SK-MEL-5 (cell line): ENCODE data around the gene RAPGEF4. TPM values are rescaled to one million over a fixed set of nuclear protein-coding genes. Genes with fewer than 3 reads are reported as not detected.

ENCODE experiments used
- DNase-seq: peaks from one replicate; pipeline ENCODE4 v3.0.0-alpha.2; 2016; ENCODE audit warnings: low read depth, low spot score
- in situ Hi-C: cut with HindIII; loops from 2 replicates; pipeline ENCODE4 v1.10.0; 2016; ENCODE audit warnings: low sequenced_read_pairs, high pct_unique_total_duplicates, low pct_unique_long_range_greater_than_20kb
- total RNA-seq: library from RNA; depleted of rRNA; stranded (reverse); fragments of >200 nt; shearing (Covaris generic); gene quantifications from 2 replicates; pipeline ENCODE4 v1.2.3, GENCODE V29; 2014

Gene RAPGEF4
- total RNA-seq, 1 experiment from 2014 or later, result 4.5 TPM

- in situ Hi-C loops, result no loop called here
- DNase-seq, result no peak
Observed at GRCh38 chr2:172962082-172962481, 226.4 kb downstream of the RAPGEF4 start.

- in situ Hi-C loops, result no loop called here
- peak; percentile 31 for DNase-seq
Observed at GRCh38 chr2:172962824-172963223, 227.2 kb downstream of the RAPGEF4 start.

DNA sequence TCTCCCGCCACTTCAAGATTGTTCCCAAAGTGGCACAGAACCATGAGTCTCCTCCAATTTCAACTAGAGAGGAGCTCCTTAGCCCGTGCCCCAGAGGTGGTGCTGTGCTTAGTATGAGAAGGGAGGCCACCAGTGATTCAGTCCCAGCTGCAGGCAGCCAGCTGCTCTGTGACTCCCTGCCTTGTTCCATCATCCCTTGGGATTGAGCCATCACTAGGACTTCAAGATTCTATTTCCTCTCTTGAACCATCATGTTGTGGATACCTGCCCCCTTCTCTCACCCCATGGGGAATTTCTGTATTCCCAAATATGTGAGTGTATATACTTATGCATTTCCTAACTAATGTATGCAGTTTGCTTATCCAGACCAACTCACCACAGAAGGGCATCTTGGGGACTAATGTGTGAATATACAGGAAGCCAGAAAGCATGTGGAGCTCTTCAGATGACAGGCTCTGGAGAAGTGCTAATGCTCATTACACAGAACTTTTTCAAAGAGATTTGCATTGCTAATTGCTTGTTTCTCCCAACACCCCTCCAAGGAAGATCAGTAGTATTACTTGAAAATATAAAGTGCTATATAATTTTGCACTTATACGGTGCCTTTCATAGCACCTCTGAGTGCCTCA is 229.0 kb downstream of the RAPGEF4 start:
- in situ Hi-C loops, result no loop called here
- DNase-seq, result no peak

GRCh38 chr2:172965433-172966212 is 230.0 kb downstream of the RAPGEF4 start:
- DNase-seq, result no peak
- in situ Hi-C loops, result no loop called here

- no peak for DNase-seq
- in situ Hi-C loops, result no loop called here
Observed at GRCh38 chr2:172967036-172967982, 231.7 kb downstream of the RAPGEF4 start.

GRCh38 chr2:172968061-172968469 is 232.4 kb downstream of the RAPGEF4 start:
- no peak for DNase-seq
- in situ Hi-C loops, result no loop called here

DNA sequence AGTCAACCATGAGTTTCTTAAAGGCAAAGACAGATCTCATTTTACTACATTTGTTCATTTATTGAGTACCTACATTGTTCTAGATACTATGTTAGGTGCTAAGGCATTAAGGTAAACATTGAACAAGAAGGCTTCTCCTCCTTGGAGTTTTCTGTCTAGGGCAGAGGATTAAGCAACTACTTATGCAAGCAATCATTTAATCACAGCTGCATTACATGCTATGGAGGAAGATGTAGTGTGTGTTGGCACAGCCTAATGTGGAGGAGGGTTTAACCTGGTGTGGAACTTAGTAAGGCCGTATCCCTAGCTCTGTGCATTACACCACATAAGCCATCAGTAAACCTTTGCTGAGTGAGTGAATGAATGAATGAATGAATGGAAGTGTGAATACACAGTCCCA is 233.5 kb downstream of the RAPGEF4 start:
- DNase-seq, result no peak
- in situ Hi-C loops, result no loop called here

DNA sequence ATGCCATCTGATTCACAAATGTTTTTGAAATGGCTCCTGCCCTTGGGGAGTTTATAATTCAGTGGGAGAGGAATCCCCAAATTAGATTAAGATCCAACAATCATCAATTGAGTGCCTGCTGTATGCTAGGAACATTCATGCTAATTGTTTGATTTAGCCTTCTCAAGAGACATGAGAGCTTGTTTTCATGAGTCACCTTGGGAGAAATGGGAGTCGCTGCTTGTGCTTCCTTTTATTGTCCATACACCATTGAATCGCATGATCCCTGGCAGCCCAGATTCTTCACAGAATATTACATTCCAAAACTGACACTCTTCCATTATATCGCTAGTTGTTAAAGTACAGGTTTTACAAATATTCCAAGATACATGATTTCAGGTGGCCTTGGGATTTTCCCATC is 234.0 kb downstream of the RAPGEF4 start:
- in situ Hi-C loops, result no loop called here
- no peak for DNase-seq

DNA sequence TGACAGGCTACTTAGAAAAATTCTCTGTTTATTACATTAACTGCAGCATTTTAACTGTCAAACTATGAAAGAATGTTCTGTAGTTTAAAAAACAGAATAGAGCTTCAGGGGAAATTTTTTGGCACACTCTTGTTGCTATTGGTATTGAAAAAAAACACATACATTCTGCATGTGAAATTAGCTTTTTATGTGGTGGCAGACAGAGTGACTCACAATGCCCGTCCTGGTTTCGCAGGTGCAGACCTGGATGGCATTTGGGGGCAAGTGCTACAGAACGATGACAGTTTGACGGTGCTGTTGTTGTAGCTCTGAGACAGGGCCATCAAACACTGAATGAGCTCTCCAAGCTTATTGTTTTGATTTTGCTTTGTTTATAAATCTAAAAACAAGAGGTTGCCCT is 235.0 kb downstream of the RAPGEF4 start:
- DNase-seq, result no peak

GRCh38 chr2:172972005-172972619 is 236.5 kb downstream of the RAPGEF4 start:
- in situ Hi-C loops, result no loop called here

More for the DNA sequence above, 235.0 kb downstream of the RAPGEF4 start:
- in situ Hi-C loops, result no loop called here

GRCh38 chr2:172974762-172975161 is 239.1 kb downstream of the RAPGEF4 start:
- in situ Hi-C loops, result no loop called here
- DNase-seq, result no peak

More at GRCh38 chr2:172972005-172972619, 236.5 kb downstream of the RAPGEF4 start:
- DNase-seq, result peak; percentile 68

GRCh38 chr2:172976116-172976515 is 240.5 kb downstream of the RAPGEF4 start:
- no peak for DNase-seq
- in situ Hi-C loops, result no loop called here

GRCh38 chr2:172976816-172977215 is 241.2 kb downstream of the RAPGEF4 start:
- in situ Hi-C loops, result no loop called here
- DNase-seq, result no peak

- in situ Hi-C loops, result no loop called here
Observed at GRCh38 chr2:172977270-172978062, 241.8 kb downstream of the RAPGEF4 start.

GRCh38 chr2:172978063-172978383 is 242.4 kb downstream of the RAPGEF4 start:
- in situ Hi-C loops, result no loop called here
- DNase-seq, result no peak

More at GRCh38 chr2:172977270-172978062, 241.8 kb downstream of the RAPGEF4 start:
- peak; percentile 17 for DNase-seq

DNA sequence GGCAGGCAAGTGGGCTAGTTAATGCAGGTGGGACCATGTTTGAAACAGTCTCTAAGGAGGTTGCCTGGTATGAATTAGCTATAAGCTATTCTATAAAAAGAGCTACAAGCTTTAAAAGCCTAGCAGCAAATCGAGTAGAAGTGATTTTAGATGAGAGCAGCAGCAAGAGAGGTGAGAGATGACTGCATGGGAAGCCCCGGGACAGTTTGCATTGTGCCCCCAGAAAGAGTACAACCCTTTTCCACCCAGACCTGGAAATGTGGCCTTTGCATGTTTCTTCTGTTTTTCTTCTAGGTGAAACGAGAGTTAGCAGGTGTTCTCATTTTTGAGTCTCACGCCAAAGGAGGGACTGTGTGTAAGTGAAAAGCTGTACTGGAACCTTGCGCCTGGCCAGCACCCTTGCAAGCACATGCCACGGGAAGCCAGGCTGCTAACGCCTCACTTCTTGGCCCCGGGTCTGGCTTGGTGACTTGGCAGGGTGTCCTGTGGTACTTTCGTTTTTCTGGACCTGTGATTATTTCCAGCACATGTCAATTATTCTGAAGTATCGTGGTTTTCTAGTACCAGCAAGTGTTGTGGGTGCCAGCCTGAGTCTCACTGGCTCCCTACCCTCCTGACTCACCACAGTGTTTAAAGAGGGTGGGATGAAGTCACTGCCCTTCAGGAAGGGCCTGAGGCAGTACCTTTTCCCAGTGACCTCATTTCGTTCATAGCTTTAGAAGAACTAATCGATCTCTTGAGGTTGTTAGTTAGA is 249.7 kb downstream of the RAPGEF4 start:
- peak; percentile 54 for DNase-seq
- in situ Hi-C loops, result no loop called here
